HUES64 (cell line): ENCODE results near the gene SLC32A1.

Source experiments
- H3K27ac ChIP-seq: 2 replicates; pipeline ENCODE4 v1.7.0; 2013; ENCODE audit warnings: low read depth, low read length, inconsistent platforms
- H3K27me3 ChIP-seq: 2 replicates; pipeline ENCODE4 v1.6.1; 2013; ENCODE audit warnings: mild to moderate bottlenecking, low read length; ENCODE audit not compliant: insufficient read depth
- H3K36me3 ChIP-seq: 2 replicates; pipeline ENCODE4 v1.6.1; 2013; ENCODE audit warnings: mild to moderate bottlenecking, low read length; ENCODE audit not compliant: insufficient read depth
- H3K4me1 ChIP-seq: 2 replicates; pipeline ENCODE4 v1.6.1; 2013; ENCODE audit warnings: mild to moderate bottlenecking, low read length, moderate library complexity; ENCODE audit not compliant: insufficient read depth
- H3K4me3 ChIP-seq: 2 replicates; pipeline ENCODE4 v1.5.1; 2013; ENCODE audit warnings: mild to moderate bottlenecking, low read length, moderate library complexity
- H3K9ac ChIP-seq: 2 replicates; pipeline ENCODE4 v1.6.1; 2013; ENCODE audit warnings: mild to moderate bottlenecking, low read depth, low read length
- H3K9me3 ChIP-seq: 2 replicates; pipeline ENCODE4 v1.6.1; 2013; ENCODE audit warnings: low read depth, low read length; ENCODE audit not compliant: insufficient read depth
- WGBS: fragments of 150-250, 120-280 bp; methylation state at CpG from one replicate; pipeline ENCODE4 v1.1.7; 2013; ENCODE audit warnings: missing lambda C conversion rate; 5-methylcytosine and 5-hydroxymethylcytosine counted together

Gene SLC32A1

GRCh38 chr20:38774167-38774566, 49.9 kb downstream of the SLC32A1 start:
- H3K27me3 ChIP-seq, result no peaks in the 10 kb centered on the region
- H3K36me3 ChIP-seq, result peaks cover 49% of the 10 kb centered on the region
- H3K4me1 ChIP-seq, result peaks cover 6% of the 10 kb centered on the region
- no peak overlapping the region for H3K9ac ChIP-seq
- H3K4me3 ChIP-seq, result no peak overlapping the region
- H3K27ac ChIP-seq, result no peak overlapping the region
- 93% methylated on average over 2 of the region's 2 CpGs for WGBS
- H3K9me3 ChIP-seq, result peaks cover 10% of the 10 kb centered on the region

- 97% methylated on average over 11 of the region's 11 CpGs for WGBS
- no peak overlapping the region for H3K4me3 ChIP-seq
- H3K9ac ChIP-seq, result no peak overlapping the region
- no peak overlapping the region for H3K27ac ChIP-seq
- peaks cover 37% of the 10 kb centered on the region for H3K36me3 ChIP-seq
- H3K4me1 ChIP-seq, result peaks cover 26% of the 10 kb centered on the region
- H3K27me3 ChIP-seq, result no peaks in the 10 kb centered on the region
- H3K9me3 ChIP-seq, result peaks cover 10% of the 10 kb centered on the region
Measured at GRCh38 chr20:38776363-38776762, 52.1 kb downstream of the SLC32A1 start.
